Fibroblast of lung (primary cell): Measurements from ENCODE around the gene DGAT2L6.

Experiments
- CTCF ChIP-seq, 2 donors: IDR thresholded peaks in 1 of 2; conservative IDR thresholded peaks in 1 of 2; 1 replicate in 1 of 2; 2 replicates in 1 of 2; pipeline ENCODE4 v1.5.1; 2011 to 2012; ENCODE audit warnings: low read length in 2 of 2, control low read depth in 1 of 2, inconsistent platforms in 1 of 2, low read depth in 1 of 2, mild to moderate bottlenecking in 1 of 2
- EZH2 ChIP-seq: IDR thresholded peaks from 2 replicates; pipeline ENCODE4 v1.5.1; 2012; ENCODE audit warnings: low read length, control low read depth, mild to moderate bottlenecking; ENCODE audit errors: missing control alignments

- TF ChIP-seq CTCF (conservative IDR thresholded peaks at IDR 0.05 in 1 of 2, IDR thresholded peaks at IDR 0.05 in 1 of 2; ENCODE audit: low read depth in 1 of 2, low read length in 2 of 2) (no peak), EZH2 (no peak)
These were observed 57.1 kb downstream of the DGAT2L6 start, which contains the start of gene AWAT1 for GRCh38 chrX:70234355-70234754.
